Lower lobe of right lung (tissue), 2 donors: ENCODE measurements around the gene CALML3. TPM values are rescaled to one million over a fixed set of nuclear protein-coding genes. Genes with fewer than 3 reads are reported as not detected.
"Not testable (repeated sequence)": the region's sequence is repeated elsewhere in the genome, so short reads cannot be mapped to it uniquely, and the experiment has no call there.

Experiments used
- ATAC-seq, 2 donors: fragments of 200-7000 bp; cut with Tn5 transposase; one replicate each; pipeline ENCODE4 v1.9.1; 2020 to 2022; ENCODE audit warnings: mild to moderate bottlenecking in 2 of 2, moderate library complexity in 2 of 2
- DNase-seq: peaks from one replicate; pipeline ENCODE4 v3.0.0-alpha.2; 2020
- H3K27ac ChIP-seq: fragments of 200-600 bp; one replicate; pipeline ENCODE4 v1.8.0; 2022
- H3K27me3 ChIP-seq: fragments of 200-600 bp; one replicate; pipeline ENCODE4 v1.8.0; 2022; ENCODE audit warnings: low read depth
- H3K36me3 ChIP-seq: fragments of 200-600 bp; one replicate; pipeline ENCODE4 v1.8.0; 2022; ENCODE audit warnings: mild to moderate bottlenecking
- H3K4me1 ChIP-seq: fragments of 200-600 bp; one replicate; pipeline ENCODE4 v1.8.0; 2022
- H3K4me3 ChIP-seq: fragments of 200-600 bp; one replicate; pipeline ENCODE4 v1.8.0; 2022; ENCODE audit warnings: mild to moderate bottlenecking
- H3K9me3 ChIP-seq: fragments of 200-600 bp; one replicate; pipeline ENCODE4 v1.8.0; 2022
- CTCF ChIP-seq: fragments of 200-600 bp; IDR thresholded peaks from one replicate; pipeline ENCODE4 v1.8.0; 2022; ENCODE audit warnings: antibody characterized with exemption, mild to moderate bottlenecking
- intact Hi-C: fragments of 100-400 bp; cut with DNase I; formaldehyde crosslinking; loops from one replicate; pipeline ENCODE4 v1.11.0; 2022
- total RNA-seq: library from RNA; stranded (reverse); fragmentation: NEBNext Ultra II Directional; extraction: Animal tissue kit (Norgen Biotek cat#: 25700); gene quantifications from one replicate; pipeline ENCODE4 v1.2.1, GENCODE V29; 2021
- donor health status: DM: no; HTN: yes; CAD: no; lungs with severe emphysema.

The CALML3 gene
- total RNA-seq, 1 donor from 2014 or later = not detected

GRCh38 chr10:5556576-5556975 lies 31.8 kb downstream of the CALML3 start:
- H3K27ac ChIP-seq = no peak overlapping the region
- peak; percentile 26 for DNase-seq

GRCh38 chr10:5557040-5557721 lies 32.4 kb downstream of the CALML3 start:
- no peaks in the 10 kb centered on the region for H3K9me3 ChIP-seq
- no peak for TF ChIP-seq CTCF
- H3K36me3 ChIP-seq = no peaks in the 10 kb centered on the region
- intact Hi-C loops = no loop called here
- no peak overlapping the region for H3K4me3 ChIP-seq
- DNase-seq (peak; percentile 22), ATAC-seq (no peak)
- H3K27ac ChIP-seq = no peak overlapping the region
- no peaks in the 10 kb centered on the region for H3K27me3 ChIP-seq
- H3K4me1 ChIP-seq = peaks cover 8% of the 10 kb centered on the region

More at GRCh38 chr10:5556576-5556975, 31.8 kb downstream of the CALML3 start:
- no peak for TF ChIP-seq CTCF
- Histone ChIP-seq H3K9me3 (no peaks in the 10 kb centered on the region), H3K4me3 (no peak overlapping the region), H3K27me3 (no peaks in the 10 kb centered on the region), H3K4me1 (peaks cover 12% of the 10 kb centered on the region), H3K36me3 (no peaks in the 10 kb centered on the region)
- no peak for ATAC-seq
- intact Hi-C loops = no loop called here

- TF ChIP-seq CTCF = no peak
- Histone ChIP-seq H3K36me3 (no peaks in the 10 kb centered on the region), H3K4me3 (no peak overlapping the region), H3K27me3 (no peaks in the 10 kb centered on the region), H3K4me1 (peaks cover 5% of the 10 kb centered on the region), H3K9me3 (no peaks in the 10 kb centered on the region), H3K27ac (no peak overlapping the region)
- intact Hi-C loops = no loop called here
- ATAC-seq = no peak
- DNase-seq = peak; percentile 43
These were observed 33.3 kb downstream of the CALML3 start for GRCh38 chr10:5557799-5558771.

GRCh38 chr10:5559022-5559421 lies 34.3 kb downstream of the CALML3 start:
- ATAC-seq, H3K36me3 ChIP-seq, intact Hi-C loops, H3K9me3 ChIP-seq, H3K27me3 ChIP-seq, H3K27ac ChIP-seq, H3K4me3 ChIP-seq, H3K4me1 ChIP-seq: not testable (repeated sequence)
- peak; percentile 9 for DNase-seq

GRCh38 chr10:5559642-5560141 lies 34.9 kb downstream of the CALML3 start:
- Histone ChIP-seq H3K4me1 (no peaks in the 10 kb centered on the region), H3K27me3 (no peaks in the 10 kb centered on the region), H3K36me3 (no peaks in the 10 kb centered on the region), H3K27ac (no peak overlapping the region), H3K9me3 (no peaks in the 10 kb centered on the region), H3K4me3 (no peak overlapping the region)
- no peak for ATAC-seq
- no peak for DNase-seq
- intact Hi-C loops = no loop called here
- TF ChIP-seq CTCF = no peak
